ENCODE measurements around the gene CRTAP.

DNA sequence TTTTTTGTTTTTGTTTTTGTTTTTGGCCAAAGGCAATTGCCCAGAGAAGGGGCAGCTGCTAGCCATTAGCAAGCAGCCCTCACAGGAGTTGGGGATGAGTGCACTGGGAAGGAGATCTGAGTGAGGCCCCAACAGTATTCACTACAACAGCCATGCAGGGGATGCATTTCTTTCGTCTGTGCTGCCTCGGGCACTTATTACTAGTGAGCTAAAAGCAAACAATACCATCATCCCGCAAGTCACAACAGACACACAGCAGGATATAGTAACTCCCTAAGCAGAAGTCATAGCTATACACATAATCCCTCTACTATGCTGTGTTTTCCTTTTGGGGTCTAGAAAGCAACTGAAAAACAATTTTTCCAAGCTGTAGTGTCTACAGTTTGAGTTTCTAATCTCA lies 27.2 kb downstream of the CRTAP start:
- TF ChIP-seq, protein P1, sequence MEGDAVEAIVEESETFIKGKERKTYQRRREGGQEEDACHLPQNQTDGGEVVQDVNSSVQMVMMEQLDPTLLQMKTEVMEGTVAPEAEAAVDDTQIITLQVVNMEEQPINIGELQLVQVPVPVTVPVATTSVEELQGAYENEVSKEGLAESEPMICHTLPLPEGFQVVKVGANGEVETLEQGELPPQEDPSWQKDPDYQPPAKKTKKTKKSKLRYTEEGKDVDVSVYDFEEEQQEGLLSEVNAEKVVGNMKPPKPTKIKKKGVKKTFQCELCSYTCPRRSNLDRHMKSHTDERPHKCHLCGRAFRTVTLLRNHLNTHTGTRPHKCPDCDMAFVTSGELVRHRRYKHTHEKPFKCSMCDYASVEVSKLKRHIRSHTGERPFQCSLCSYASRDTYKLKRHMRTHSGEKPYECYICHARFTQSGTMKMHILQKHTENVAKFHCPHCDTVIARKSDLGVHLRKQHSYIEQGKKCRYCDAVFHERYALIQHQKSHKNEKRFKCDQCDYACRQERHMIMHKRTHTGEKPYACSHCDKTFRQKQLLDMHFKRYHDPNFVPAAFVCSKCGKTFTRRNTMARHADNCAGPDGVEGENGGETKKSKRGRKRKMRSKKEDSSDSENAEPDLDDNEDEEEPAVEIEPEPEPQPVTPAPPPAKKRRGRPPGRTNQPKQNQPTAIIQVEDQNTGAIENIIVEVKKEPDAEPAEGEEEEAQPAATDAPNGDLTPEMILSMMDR (IDR thresholded peaks at IDR 0.05): no peak
- no peak for TF ChIP-seq EP300 (IDR thresholded peaks at IDR 0.05)
- no peak for TF ChIP-seq POLR2A (IDR thresholded peaks at IDR 0.05)
- no peak for TF ChIP-seq POLR2AphosphoS5 (IDR thresholded peaks at IDR 0.05)
